K562 (cell line): ENCODE measurements around the gene ARRB2. TPM values are rescaled to one million over a fixed set of nuclear protein-coding genes. Genes with fewer than 3 reads are reported as not detected.

ENCODE experiments used
- ATAC-seq: fragments of 200-7000 bp; cut with Tn5 transposase; 3 replicates; pipeline ENCODE4 v1.9.1; 2020; ENCODE audit warnings: moderate library complexity
- BruUV-seq: library from RNA; stranded (reverse); fragments of 400-500 nt; replicated peaks from 2 replicates; lab custom pipeline; 2021; lab: Mats Ljungman, UMichigan
- CTCF ChIA-PET: fragments of 300-600 bp; formaldehyde crosslinking; extraction: SDS; loops from one replicate; lab custom pipeline; 2021; ENCODE audit warnings: low intra/inter-chr PET ratio; lab: Yijun Ruan, JAX
- POLR2A ChIA-PET: fragments of 300-600, 350-650 bp; sonication (Branson Sonifier 250); formaldehyde crosslinking; extraction: SDS; loops from one replicate; lab custom pipeline; 2021; ENCODE audit warnings: antibody characterized with exemption, inconsistent platforms; lab: Yijun Ruan, JAX
- DNase-seq, 4 experiments: peaks; one replicate each; pipeline versions ENCODE4 v3.0.0 to v3.0.0-alpha.2; 2011 to 2018; ENCODE audit warnings: low spot score in 3 of 4, mixed read lengths in 3 of 4; ENCODE audit errors: extremely low read depth in 1 of 4
- FAIRE-seq: peaks from 2 replicates; lab custom pipeline; 2011; peaks lifted over from hg19 to GRCh38; lab: Jason Lieb, UNC
- H2AFZ ChIP-seq: 2 replicates; pipeline ENCODE4 v1.6.0; 2011; ENCODE audit warnings: low read depth, low read length, control low read depth, inconsistent platforms
- H3K27ac ChIP-seq: fragments of 200-600 bp; 3 replicates; pipeline ENCODE4 v1.8.0; 2011; ENCODE audit warnings: low read depth, mild to moderate bottlenecking, control low read depth, inconsistent platforms, low read length, moderate library complexity, mixed read lengths; ENCODE audit errors: extremely low read depth
- H3K27me3 ChIP-seq, 2 experiments: fragments of 300-600 bp in 1 of 2; 2 replicates in 1 of 2; 3 replicates in 1 of 2; pipeline versions ENCODE4 v1.6.0 to v1.8.0; 2011; ENCODE audit warnings: inconsistent platforms in 2 of 2, low read length in 2 of 2, mild to moderate bottlenecking in 1 of 2, mixed read lengths in 1 of 2, moderate library complexity in 1 of 2; ENCODE audit not compliant: control insufficient read depth in 2 of 2, insufficient read depth in 2 of 2
- H3K36me3 ChIP-seq: fragments of 300-600 bp; 3 replicates; pipeline ENCODE4 v1.8.0; 2011; ENCODE audit warnings: mild to moderate bottlenecking, low read length, inconsistent platforms; ENCODE audit not compliant: control insufficient read depth, insufficient read depth
- H3K4me1 ChIP-seq, 2 experiments: fragments of 200-600 bp in 1 of 2; replicated peaks in 1 of 2; 2 replicates in 1 of 2; 3 replicates in 1 of 2; pipeline versions ENCODE4 v1.5.1 to v1.8.0; 2011; ENCODE audit warnings: inconsistent platforms in 2 of 2, low read length in 2 of 2, mild to moderate bottlenecking in 1 of 2, mixed read lengths in 1 of 2, moderate library complexity in 1 of 2; ENCODE audit not compliant: control insufficient read depth in 2 of 2, insufficient read depth in 2 of 2
- H3K4me2 ChIP-seq: 2 replicates; pipeline ENCODE4 v1.6.1; 2011; ENCODE audit warnings: low read length, control low read depth, inconsistent platforms, mixed read lengths; ENCODE audit not compliant: insufficient read depth
- H3K4me3 ChIP-seq: fragments of 200-600 bp; sonication (generic), shearing (Covaris generic); 2 replicates; pipeline ENCODE4 v1.5.1; 2016; ENCODE audit warnings: control low read depth, inconsistent platforms
- H3K79me2 ChIP-seq: fragments of 200-600 bp; 3 replicates; pipeline ENCODE4 v1.8.0; 2011; ENCODE audit warnings: low read length, inconsistent platforms; ENCODE audit not compliant: control insufficient read depth, insufficient read depth
- H3K9ac ChIP-seq, 2 experiments: 2 replicates each; pipeline versions ENCODE4 v1.6.0 to v1.6.1; 2011; ENCODE audit warnings: low read depth in 2 of 2, low read length in 2 of 2, control low read depth in 1 of 2, inconsistent platforms in 1 of 2, mild to moderate bottlenecking in 1 of 2, mixed read lengths in 1 of 2; ENCODE audit not compliant: insufficient read depth in 1 of 2
- H3K9me1 ChIP-seq: one replicate; pipeline ENCODE4 v1.6.0; 2011; ENCODE audit warnings: inconsistent platforms, mild to moderate bottlenecking, low read length, moderate library complexity; ENCODE audit not compliant: control insufficient read depth, insufficient read depth
- H3K9me3 ChIP-seq: replicated peaks from 2 replicates; pipeline ENCODE4 v1.5.1; 2011; ENCODE audit warnings: low read depth, low read length, inconsistent platforms; ENCODE audit not compliant: control insufficient read depth, insufficient read depth
- H4K20me1 ChIP-seq: replicated peaks from 2 replicates; pipeline ENCODE4 v1.6.1; 2011; ENCODE audit warnings: low read length, inconsistent platforms, mixed read lengths; ENCODE audit not compliant: control insufficient read depth, insufficient read depth
- BCLAF1 ChIP-seq, 2 experiments: fragments of 450-650 bp in 1 of 2; IDR thresholded peaks; 2 replicates each; pipeline ENCODE4 v1.6.1; 2011 to 2017; ENCODE audit warnings: low read depth in 2 of 2, antibody characterized with exemption in 1 of 2, borderline replicate concordance in 1 of 2, low read length in 1 of 2, mild to moderate bottlenecking in 1 of 2, mixed read lengths in 1 of 2; ENCODE audit not compliant: control insufficient read depth in 1 of 2
- CEBPB ChIP-seq: fragments of 450-650 bp; IDR thresholded peaks from 2 replicates; pipeline ENCODE4 v1.6.1; 2016; ENCODE audit warnings: missing genetic modification characterization, missing compliant biosample characterization
- WGBS: fragments of 100-300 bp; shearing (Covaris generic); methylation state at CpG from one replicate; pipeline ENCODE4 v1.1.6; 2016; ENCODE audit warnings: low coverage, mixed read lengths; ENCODE audit not compliant: insufficient coverage; ENCODE audit errors: missing lambda C conversion rate; 5-methylcytosine and 5-hydroxymethylcytosine counted together
- in situ Hi-C: fragments of 300-500 bp; cut with MboI; formaldehyde crosslinking; loops from 4 replicates; pipeline ENCODE4 v1.15.0; 2018; ENCODE audit warnings: inconsistent platforms, mixed read lengths
- intact Hi-C: fragments of 100-400 bp; cut with micrococcal nuclease; formaldehyde crosslinking; loops from 2 replicates; pipeline ENCODE4 v1.14.2; 2022
- polyA plus RNA-seq, 8 experiments: library from polyadenylated mRNA; depleted of rRNA in 4 of 8; stranded (reverse) in 5 of 8; unstranded in 3 of 8; fragments of >200 nt; fragmentation: Nextera tagmentation in 2 of 8; fragmentation: Illumina TruSeq in 1 of 8; extraction: Ambion mirVana in 2 of 8; extraction: Trizol in 1 of 8; gene quantifications; 2 replicates each; pipeline versions ENCODE4 v1.2.1 to v1.2.3, GENCODE V29; 2011 to 2014; ENCODE audit warnings: inconsistent platforms in 1 of 8, missing spikeins in 1 of 8
- total RNA-seq, 7 experiments: library from RNA; depleted of rRNA in 6 of 7; stranded (reverse); fragments of >200 nt in 6 of 7; fragmentation: Illumina TruSeq in 2 of 7; extraction: Trizol in 2 of 7; gene quantifications; 2 replicates each; pipeline versions ENCODE4 v1.2.1 to v1.2.3, GENCODE V29; 2011 to 2021; ENCODE audit warnings: low replicate concordance in 1 of 7

The ARRB2 gene
- total and polyA plus RNA-seq, 9 of the 15 experiments (the other 6 are each of a cell fraction or from before 2014, with no cell fraction given) = 0.79 to 15.3 (median 8.8) TPM

GRCh38 chr17:4728124-4728523 is 17.7 kb downstream of the ARRB2 start:
- no TSS peak for BruUV-seq
- Histone ChIP-seq H3K79me2 (no peaks in the 10 kb centered on the region), H4K20me1 (no peaks in the 10 kb centered on the region), H3K36me3 (no peaks in the 10 kb centered on the region)
- 10% methylated on average over 3 of the region's 3 CpGs for WGBS
- no peak for TF ChIP-seq BCLAF1 (IDR thresholded peaks at IDR 0.05; ENCODE audit: borderline replicate concordance in 1 of 2, control insufficient read depth in 1 of 2, low read depth in 2 of 2, low read length in 1 of 2)
- peak; percentile 69 for TF ChIP-seq CEBPB (tag)
- TF ChIP-seq, all 486 proteins: peak for 1
- Histone ChIP-seq H3K4me2 (no peak overlapping the region), H3K4me1 (peaks cover 0 to 14% of the 10 kb centered on the region in 2 experiments; a peak in 4 of 5 replicates), H2AFZ (no peak overlapping the region), H3K9ac (no peak overlapping the region), H3K27me3 (no peaks in the 10 kb centered on the region), H3K4me3 (no peak overlapping the region), H3K27ac (no peak overlapping the region), H3K9me3 (no peaks in the 10 kb centered on the region), H3K9me1 (no peaks in the 10 kb centered on the region)
- intact Hi-C loops = no loop called here
- FAIRE-seq = no peak
- in situ Hi-C loops = no loop called here
- ChIA-PET CTCF (no interaction called here), POLR2A (no interaction called here)
- no peak for ATAC-seq
- no peak for DNase-seq
